H7 (cell line): ENCODE results near the gene ZNF385D. TPM values are rescaled to one million over a fixed set of nuclear protein-coding genes. Genes with fewer than 3 reads are reported as not detected.

Source experiments
- DNase-seq: peaks from one replicate; pipeline ENCODE4 v3.0.0; 2012
- H3K27me3 ChIP-seq: 2 replicates; pipeline ENCODE4 v1.6.0; 2011; ENCODE audit warnings: mild to moderate bottlenecking, low read length; ENCODE audit not compliant: control insufficient read depth, insufficient read depth
- H3K36me3 ChIP-seq: replicated peaks from 2 replicates; pipeline ENCODE4 v1.5.1; 2011; ENCODE audit warnings: low read length; ENCODE audit not compliant: control insufficient read depth, insufficient read depth
- H3K4me3 ChIP-seq: 2 replicates; pipeline ENCODE4 v1.5.1; 2011; ENCODE audit warnings: low read depth, mild to moderate bottlenecking, control low read depth, low read length, moderate library complexity; ENCODE audit not compliant: insufficient read depth
- total RNA-seq: library from RNA; depleted of rRNA; stranded (reverse); fragments of >200 nt; shearing (Covaris generic); gene quantifications from 2 replicates; pipeline ENCODE4 v1.2.3, GENCODE V29; 2014; rRNA removed

The ZNF385D gene
- total RNA-seq, result 0.11 and 0.17 TPM in 2 replicates

GRCh38 chr3:21750831-21751391 is at the start of gene ZNF385D:
TSS of gene ZNF385D (minus strand) at chr3:21751210. CDS start at chr3:21750916, 294 bp downstream.
- Histone ChIP-seq H3K4me3 (peak within 1 kb of the TSS; percentile 45), H3K36me3 (no peaks in the 10 kb centered on the region), H3K27me3 (peaks cover 6% of the 10 kb centered on the region)
- DNase-seq, result peak; percentile 83

GRCh38 chr3:21798356-21799088 is 47.5 kb upstream of the ZNF385D start:
- no peaks in the 10 kb centered on the region for H3K27me3 ChIP-seq
- no peak for DNase-seq
- no peaks in the 10 kb centered on the region for H3K36me3 ChIP-seq
- no peak overlapping the region for H3K4me3 ChIP-seq

GRCh38 chr3:21795921-21796320 is 44.9 kb upstream of the ZNF385D start:
- Histone ChIP-seq H3K36me3 (no peaks in the 10 kb centered on the region), H3K27me3 (no peaks in the 10 kb centered on the region), H3K4me3 (no peak overlapping the region)
- no peak for DNase-seq

- Histone ChIP-seq H3K27me3 (no peaks in the 10 kb centered on the region), H3K36me3 (no peaks in the 10 kb centered on the region), H3K4me3 (no peak overlapping the region)
- DNase-seq, result no peak
These were observed 44.3 kb upstream of the ZNF385D start for GRCh38 chr3:21795152-21795837.

- Histone ChIP-seq H3K36me3 (no peaks in the 10 kb centered on the region), H3K4me3 (no peak overlapping the region), H3K27me3 (no peaks in the 10 kb centered on the region)
- no peak for DNase-seq
These were observed 43.3 kb upstream of the ZNF385D start for GRCh38 chr3:21794291-21794690.

GRCh38 chr3:21792176-21792575 is 41.2 kb upstream of the ZNF385D start:
- H3K27me3 ChIP-seq, result no peaks in the 10 kb centered on the region
- H3K4me3 ChIP-seq, result no peak overlapping the region
- no peak for DNase-seq
- H3K36me3 ChIP-seq, result no peaks in the 10 kb centered on the region

GRCh38 chr3:21791356-21791755 is 40.3 kb upstream of the ZNF385D start:
- Histone ChIP-seq H3K36me3 (no peaks in the 10 kb centered on the region), H3K4me3 (no peak overlapping the region), H3K27me3 (no peaks in the 10 kb centered on the region)
- DNase-seq, result no peak

- Histone ChIP-seq H3K27me3 (no peaks in the 10 kb centered on the region), H3K36me3 (no peaks in the 10 kb centered on the region), H3K4me3 (no peak overlapping the region)
- DNase-seq, result no peak
These were observed 39.5 kb upstream of the ZNF385D start for GRCh38 chr3:21790466-21790865.

GRCh38 chr3:21789730-21790129 is 38.7 kb upstream of the ZNF385D start:
- Histone ChIP-seq H3K36me3 (no peaks in the 10 kb centered on the region), H3K27me3 (no peaks in the 10 kb centered on the region), H3K4me3 (no peak overlapping the region)
- DNase-seq, result no peak

- Histone ChIP-seq H3K4me3 (no peak overlapping the region), H3K36me3 (no peaks in the 10 kb centered on the region), H3K27me3 (no peaks in the 10 kb centered on the region)
- DNase-seq, result no peak
These were observed 35.4 kb upstream of the ZNF385D start for GRCh38 chr3:21786438-21786797.

GRCh38 chr3:21785765-21786437 is 34.9 kb upstream of the ZNF385D start:
- no peak for DNase-seq
- no peaks in the 10 kb centered on the region for H3K27me3 ChIP-seq
- no peak overlapping the region for H3K4me3 ChIP-seq
- no peaks in the 10 kb centered on the region for H3K36me3 ChIP-seq

- no peak for DNase-seq
- no peaks in the 10 kb centered on the region for H3K27me3 ChIP-seq
- no peaks in the 10 kb centered on the region for H3K36me3 ChIP-seq
- no peak overlapping the region for H3K4me3 ChIP-seq
These were observed 32.8 kb upstream of the ZNF385D start for GRCh38 chr3:21783839-21784238.

- DNase-seq, result no peak
- Histone ChIP-seq H3K27me3 (no peaks in the 10 kb centered on the region), H3K4me3 (no peak overlapping the region), H3K36me3 (no peaks in the 10 kb centered on the region)
These were observed 30.3 kb upstream of the ZNF385D start for GRCh38 chr3:21781355-21781754.

GRCh38 chr3:21779909-21780308 is 28.9 kb upstream of the ZNF385D start:
- no peak for DNase-seq
- H3K27me3 ChIP-seq, result no peaks in the 10 kb centered on the region
- H3K4me3 ChIP-seq, result no peak overlapping the region
- no peaks in the 10 kb centered on the region for H3K36me3 ChIP-seq

GRCh38 chr3:21778715-21779114 is 27.7 kb upstream of the ZNF385D start:
- DNase-seq, result no peak
- no peaks in the 10 kb centered on the region for H3K27me3 ChIP-seq
- H3K4me3 ChIP-seq, result no peak overlapping the region
- no peaks in the 10 kb centered on the region for H3K36me3 ChIP-seq
